ENCODE measurements around the gene MEGF10. TPM values are rescaled to one million over a fixed set of nuclear protein-coding genes. Genes with fewer than 3 reads are reported as not detected.

The MEGF10 gene
- total RNA-seq, 3 donors from 2014 or later: 0.48 to 14.4 (median 2.3) TPM

GRCh38 chr5:127373858-127374491 is 83.4 kb downstream of the MEGF10 start:
- H3K4me3 ChIP-seq: no peak overlapping the region
- no peaks in the 10 kb centered on the region for H3K27me3 ChIP-seq
- DNase-seq (ENCODE audit: low spot score in 2 of 2): no peak
- no peaks in the 10 kb centered on the region for H3K9me3 ChIP-seq
- TF ChIP-seq POLR2AphosphoS5 (IDR thresholded peaks at IDR 0.05) (no peak), CTCF (IDR thresholded peaks at IDR 0.05) (no peak), POLR2A (IDR thresholded peaks at IDR 0.05) (no peak)
- H3K27ac ChIP-seq: no peak overlapping the region
- H3K4me1 ChIP-seq: no peaks in the 10 kb centered on the region
- H3K36me3 ChIP-seq: no peaks in the 10 kb centered on the region
- intact Hi-C loops (cut with DNase I; ENCODE audit: low total_unique reads): no loop called here

GRCh38 chr5:127375124-127375523 is 84.5 kb downstream of the MEGF10 start:
- TF ChIP-seq POLR2AphosphoS5 (IDR thresholded peaks at IDR 0.05) (no peak), CTCF (IDR thresholded peaks at IDR 0.05) (no peak), POLR2A (IDR thresholded peaks at IDR 0.05) (no peak)
- H3K4me3 ChIP-seq: no peak overlapping the region
- H3K9me3 ChIP-seq: no peaks in the 10 kb centered on the region
- no peak for DNase-seq (ENCODE audit: low spot score in 2 of 2)
- intact Hi-C loops (cut with DNase I; ENCODE audit: low total_unique reads): no loop called here
- no peaks in the 10 kb centered on the region for H3K36me3 ChIP-seq
- H3K27ac ChIP-seq: no peak overlapping the region
- no peaks in the 10 kb centered on the region for H3K27me3 ChIP-seq
- no peaks in the 10 kb centered on the region for H3K4me1 ChIP-seq

- Histone ChIP-seq H3K36me3 (no peaks in the 10 kb centered on the region), H3K4me3 (no peak overlapping the region), H3K27ac (no peak overlapping the region), H3K27me3 (no peaks in the 10 kb centered on the region), H3K9me3 (no peaks in the 10 kb centered on the region), H3K4me1 (no peaks in the 10 kb centered on the region)
- no peak for TF ChIP-seq POLR2A (IDR thresholded peaks at IDR 0.05)
- TF ChIP-seq CTCF (IDR thresholded peaks at IDR 0.05): no peak
- TF ChIP-seq POLR2AphosphoS5 (IDR thresholded peaks at IDR 0.05): no peak
- DNase-seq (ENCODE audit: low spot score in 2 of 2): no peak
- intact Hi-C loops (cut with DNase I; ENCODE audit: low total_unique reads): no loop called here
Measured at GRCh38 chr5:127375544-127376091, 85.0 kb downstream of the MEGF10 start.

GRCh38 chr5:127377651-127378050 is 87.1 kb downstream of the MEGF10 start:
- Histone ChIP-seq H3K36me3 (no peaks in the 10 kb centered on the region), H3K27me3 (no peaks in the 10 kb centered on the region), H3K4me1 (no peaks in the 10 kb centered on the region), H3K4me3 (no peak overlapping the region), H3K9me3 (no peaks in the 10 kb centered on the region), H3K27ac (no peak overlapping the region)
- no peak for DNase-seq (ENCODE audit: low spot score in 2 of 2)
- intact Hi-C loops (cut with DNase I; ENCODE audit: low total_unique reads): no loop called here
- no peak for TF ChIP-seq POLR2AphosphoS5 (IDR thresholded peaks at IDR 0.05)
- no peak for TF ChIP-seq POLR2A (IDR thresholded peaks at IDR 0.05)
- TF ChIP-seq CTCF (IDR thresholded peaks at IDR 0.05): no peak

- no peak overlapping the region for H3K27ac ChIP-seq
- H3K4me1 ChIP-seq: no peaks in the 10 kb centered on the region
- intact Hi-C loops (cut with DNase I; ENCODE audit: low total_unique reads): no loop called here
- H3K4me3 ChIP-seq: no peak overlapping the region
- H3K27me3 ChIP-seq: no peaks in the 10 kb centered on the region
- no peaks in the 10 kb centered on the region for H3K9me3 ChIP-seq
- TF ChIP-seq POLR2A (IDR thresholded peaks at IDR 0.05): no peak
- TF ChIP-seq POLR2AphosphoS5 (IDR thresholded peaks at IDR 0.05): no peak
- TF ChIP-seq CTCF (IDR thresholded peaks at IDR 0.05): no peak
- no peaks in the 10 kb centered on the region for H3K36me3 ChIP-seq
- no peak for DNase-seq (ENCODE audit: low spot score in 2 of 2)
Measured at GRCh38 chr5:127385936-127386335, 95.3 kb downstream of the MEGF10 start.
